ENCODE results near the gene ZNF653.
"Not testable (repeated sequence)": the region's sequence is repeated elsewhere in the genome, so short reads cannot be mapped to it uniquely, and the experiment has no call there.

Gene ZNF653

DNA sequence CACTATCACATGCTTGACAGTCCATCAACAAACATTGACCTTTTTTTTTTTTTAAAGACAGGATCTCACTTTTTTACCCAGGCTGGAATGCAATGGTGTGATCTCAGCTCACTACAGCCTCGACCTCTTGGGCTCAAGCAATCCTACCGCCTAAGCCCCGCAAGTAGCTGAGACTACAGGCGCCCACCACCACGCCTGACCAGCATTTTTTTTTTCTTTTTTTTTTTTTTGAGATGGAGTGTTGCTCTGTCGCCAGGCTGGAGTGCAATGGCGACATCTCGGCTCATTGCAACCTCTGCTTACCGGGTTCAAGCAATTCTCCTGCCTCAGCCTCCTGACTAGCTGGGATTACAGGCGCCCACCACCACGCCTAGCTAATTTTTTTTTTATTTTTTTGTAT, 46.7 kb downstream of the ZNF653 start:
- not testable (repeated sequence) for FAIRE-seq; DNase-seq (ENCODE audit: extremely low spot score, insufficient read length, low read depth)

DNA sequence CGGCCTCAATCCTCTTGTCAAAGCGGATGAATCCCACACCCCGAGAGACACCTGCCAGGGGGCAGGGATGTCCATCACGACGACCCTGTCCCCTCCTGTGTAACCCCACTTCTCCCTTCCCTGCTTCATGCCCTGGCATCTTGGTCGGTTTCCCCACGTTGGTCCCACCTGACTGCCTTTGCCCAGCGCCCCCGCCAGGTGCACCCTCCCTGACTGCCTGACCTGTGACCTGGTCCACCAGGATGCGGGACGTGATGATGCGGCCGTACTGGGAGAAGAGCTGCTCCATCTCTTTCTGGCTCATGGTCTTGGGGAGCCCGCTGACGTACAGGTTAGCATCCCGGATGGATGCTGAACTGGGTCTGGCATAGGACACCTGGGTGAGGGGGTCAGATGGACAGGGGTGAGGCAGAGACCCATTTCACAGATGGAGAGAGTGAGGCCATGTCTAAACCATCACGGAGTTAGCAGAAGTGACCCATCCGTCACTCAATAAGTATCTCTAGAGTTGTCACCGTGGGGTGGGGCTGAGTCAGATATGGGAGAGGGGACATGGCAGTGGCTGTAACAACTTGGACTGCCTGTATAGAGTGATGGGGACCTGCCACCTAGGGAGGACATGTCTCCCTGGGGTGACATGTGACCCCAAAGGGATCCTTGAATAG, 47.3 kb downstream of the ZNF653 start:
- DNase-seq (ENCODE audit: extremely low spot score, insufficient read length, low read depth) (no peak), FAIRE-seq (no peak)

DNA sequence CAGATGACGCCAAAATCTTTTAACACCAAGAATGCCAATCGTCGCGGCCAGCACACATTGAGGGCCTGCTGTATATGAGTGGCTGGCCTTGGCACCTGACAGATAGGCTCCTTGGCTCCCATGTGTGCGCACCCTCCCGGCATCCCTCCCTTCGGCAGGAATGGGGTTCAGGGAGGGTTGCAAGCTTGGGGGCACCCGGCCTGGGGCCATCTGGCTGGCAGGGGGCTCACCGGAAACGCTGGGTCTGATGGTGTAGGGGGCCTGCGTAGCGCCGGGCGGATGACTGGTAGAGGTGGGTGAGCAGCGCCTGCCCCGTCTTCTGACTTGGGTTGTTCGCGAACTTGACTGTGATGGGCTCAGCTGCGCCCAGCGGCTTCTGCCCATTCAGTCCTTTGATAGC, 47.8 kb downstream of the ZNF653 start:
- FAIRE-seq, result no peak
- DNase-seq (ENCODE audit: extremely low spot score, insufficient read length, low read depth), result no peak

DNA sequence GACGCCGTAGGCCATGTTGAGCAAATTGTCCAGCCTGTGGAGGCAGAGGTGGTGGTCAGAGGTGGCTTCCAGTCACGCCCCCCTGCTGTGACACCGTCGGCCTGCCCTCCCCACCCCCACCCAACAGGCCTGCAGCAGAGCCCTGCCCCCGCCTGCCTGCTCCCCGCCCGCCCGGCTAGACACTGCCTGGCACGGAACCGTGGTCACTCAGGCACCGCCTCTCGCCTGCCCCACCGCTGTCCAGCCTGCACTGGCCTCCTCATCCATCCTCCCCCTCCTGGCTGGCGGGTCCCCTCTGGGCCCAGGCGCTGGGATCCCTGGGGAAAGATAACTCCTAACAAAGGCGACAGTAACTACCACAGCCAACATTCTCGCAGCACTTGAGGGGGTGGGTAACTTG, 48.5 kb downstream of the ZNF653 start:
- FAIRE-seq, result no peak

DNA sequence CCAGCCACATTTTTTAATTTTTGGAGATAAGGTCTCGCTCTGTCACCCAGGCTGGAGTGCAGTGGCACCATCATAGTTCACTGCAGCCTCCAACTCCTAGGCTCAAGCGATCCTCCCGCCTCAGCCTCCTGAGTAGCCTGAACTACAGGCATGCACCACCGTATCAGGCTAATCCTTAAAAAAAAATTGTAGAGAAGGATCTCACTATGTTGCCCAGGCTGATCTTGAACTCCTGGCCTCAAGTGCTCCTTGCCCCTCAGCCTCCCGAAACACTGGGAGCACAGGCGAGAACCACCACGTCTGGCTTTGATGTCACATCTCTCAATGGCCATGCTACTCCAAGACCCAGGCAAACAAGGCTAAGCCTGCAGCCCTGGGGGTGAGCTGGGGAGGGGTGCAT, 49.0 kb downstream of the ZNF653 start:
- no peak for FAIRE-seq
- no peak for DNase-seq (ENCODE audit: extremely low spot score, insufficient read length, low read depth)

More for the DNA sequence above, 48.5 kb downstream of the ZNF653 start:
- no peak for DNase-seq (ENCODE audit: extremely low spot score, insufficient read length, low read depth)

DNA sequence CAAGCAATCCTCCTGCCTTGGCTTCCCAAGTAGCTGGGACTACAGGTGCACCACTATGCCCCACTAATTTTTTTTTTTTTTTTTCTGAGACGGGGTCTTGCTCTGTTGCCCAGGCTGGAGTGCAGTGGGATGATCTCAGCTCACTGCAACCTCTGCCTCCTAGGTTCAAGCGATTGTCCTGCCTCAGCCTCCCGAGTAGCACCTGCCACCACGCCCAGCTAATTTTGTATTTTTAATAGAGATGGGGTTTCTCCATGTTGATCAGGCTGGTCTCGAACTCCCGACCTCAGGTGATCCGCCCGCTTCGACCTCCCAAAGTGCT, 50.4 kb downstream of the ZNF653 start:
- not testable (repeated sequence) for FAIRE-seq; DNase-seq (ENCODE audit: extremely low spot score, insufficient read length, low read depth)

DNA sequence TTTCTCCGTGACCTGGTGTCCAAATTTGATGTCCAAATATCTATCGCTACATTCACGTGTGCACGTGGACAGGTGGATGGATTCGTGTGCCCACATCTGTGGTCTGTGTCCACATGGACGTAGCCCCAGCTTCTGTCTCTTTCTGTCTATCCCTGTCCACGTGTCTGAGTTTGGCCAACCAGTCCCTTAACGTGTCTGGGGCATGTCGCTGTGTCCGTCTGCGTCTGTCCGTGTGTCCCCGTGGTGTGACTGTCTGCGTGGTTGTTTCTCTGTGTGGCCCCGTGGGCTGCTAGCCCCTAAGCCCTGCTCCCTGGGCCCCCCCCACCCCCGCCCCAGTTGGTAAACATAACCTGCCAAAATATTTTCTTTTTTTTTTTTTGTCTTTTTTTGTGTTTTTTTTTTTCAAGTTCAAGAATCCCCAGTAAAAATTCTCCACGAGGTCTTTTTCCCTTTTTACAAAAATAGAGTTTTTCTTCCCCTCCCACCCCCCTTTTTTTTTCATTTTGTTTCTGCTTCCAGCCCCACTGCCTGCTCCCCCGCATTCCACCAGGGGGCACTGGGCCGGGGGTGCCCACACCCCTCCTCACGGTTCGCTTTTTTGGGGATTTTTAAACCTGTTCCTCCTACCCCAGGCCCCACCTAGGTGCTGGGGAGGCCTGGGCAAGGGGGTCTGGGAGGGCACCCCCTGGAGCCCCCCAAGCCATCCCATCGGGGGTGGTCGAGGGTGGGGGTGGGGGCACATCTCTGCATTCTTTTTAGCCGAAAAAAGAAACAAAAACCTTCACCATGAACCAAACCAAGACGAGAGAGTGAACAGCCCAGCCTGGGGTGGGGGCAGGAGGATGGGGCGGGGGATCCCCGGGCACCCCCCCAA, 51.9 kb downstream of the ZNF653 start:
- no peak for DNase-seq (ENCODE audit: extremely low spot score, insufficient read length, low read depth)
- FAIRE-seq, result no peak

DNA sequence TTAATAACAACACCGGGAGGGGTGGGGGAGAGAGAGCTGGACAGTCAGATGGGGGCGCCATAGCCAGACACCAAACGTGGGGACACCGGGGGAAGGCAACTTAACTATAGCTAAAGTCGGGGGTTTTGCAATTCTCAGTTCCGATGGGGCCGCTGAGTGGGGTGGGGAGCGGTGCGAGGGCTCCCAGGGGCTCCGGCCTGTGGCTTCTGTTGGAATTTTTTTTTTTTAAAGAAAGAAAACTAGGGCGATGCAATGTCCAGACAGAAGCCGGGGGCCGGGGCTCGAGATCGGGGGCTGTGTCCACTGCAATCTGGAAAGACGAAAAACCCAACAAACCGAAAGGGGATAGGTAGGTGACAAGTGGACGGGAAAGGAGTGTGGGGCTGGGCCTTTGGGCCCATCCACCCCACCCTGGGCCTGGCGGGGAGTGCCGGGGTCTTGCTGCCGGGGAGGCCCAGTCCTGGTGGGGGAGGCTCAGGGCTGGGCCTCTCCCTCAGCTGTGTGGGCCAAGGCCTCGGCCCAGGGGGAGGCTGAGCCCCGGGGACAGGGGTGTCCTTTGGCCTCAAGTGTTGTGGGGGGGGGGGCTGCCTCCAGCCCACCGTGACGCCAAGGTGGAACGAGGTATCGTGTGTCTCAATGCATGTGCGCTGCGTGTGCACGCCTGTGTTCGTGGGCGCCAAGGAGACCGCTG, 52.9 kb downstream of the ZNF653 start:
- FAIRE-seq, result no peak
- DNase-seq (ENCODE audit: extremely low spot score, insufficient read length, low read depth), result no peak

DNA sequence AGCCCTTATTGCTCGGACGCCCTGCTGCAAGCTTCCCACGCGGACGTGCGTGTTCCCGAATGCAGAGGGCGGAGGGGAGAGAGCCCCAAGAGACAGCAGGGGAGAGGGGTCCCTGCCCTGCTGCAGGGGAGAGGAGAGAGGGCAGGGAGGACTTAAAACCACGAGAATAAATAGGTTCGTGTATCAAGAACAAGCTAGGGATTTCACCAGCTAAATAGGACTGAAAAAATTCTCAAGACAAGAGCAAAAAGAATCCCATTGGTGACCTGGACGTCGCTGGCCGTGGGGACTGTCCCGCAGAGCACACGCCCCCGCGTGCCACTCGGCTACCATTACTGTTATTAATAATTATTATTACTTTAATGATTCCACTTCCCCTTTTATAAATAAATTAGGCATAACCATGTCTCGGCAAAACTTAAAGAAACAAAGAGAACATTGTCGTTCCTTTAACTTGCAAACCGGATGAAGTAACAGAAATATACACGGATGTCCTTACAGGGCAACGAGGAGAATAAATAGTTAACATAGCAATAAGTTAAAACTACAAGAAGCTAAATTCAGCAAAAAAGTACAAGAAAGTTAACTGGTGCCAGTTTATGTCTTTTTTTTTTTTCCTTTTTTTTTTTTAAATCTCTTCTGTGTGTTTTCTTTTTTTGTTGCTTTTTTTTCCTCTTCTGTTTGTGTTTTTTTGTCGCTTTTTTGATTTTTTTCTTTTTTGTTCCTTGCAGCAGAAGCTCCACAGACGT, 53.6 kb downstream of the ZNF653 start:
- DNase-seq (ENCODE audit: extremely low spot score, insufficient read length, low read depth) (no peak), FAIRE-seq (peak; percentile 24)

DNA sequence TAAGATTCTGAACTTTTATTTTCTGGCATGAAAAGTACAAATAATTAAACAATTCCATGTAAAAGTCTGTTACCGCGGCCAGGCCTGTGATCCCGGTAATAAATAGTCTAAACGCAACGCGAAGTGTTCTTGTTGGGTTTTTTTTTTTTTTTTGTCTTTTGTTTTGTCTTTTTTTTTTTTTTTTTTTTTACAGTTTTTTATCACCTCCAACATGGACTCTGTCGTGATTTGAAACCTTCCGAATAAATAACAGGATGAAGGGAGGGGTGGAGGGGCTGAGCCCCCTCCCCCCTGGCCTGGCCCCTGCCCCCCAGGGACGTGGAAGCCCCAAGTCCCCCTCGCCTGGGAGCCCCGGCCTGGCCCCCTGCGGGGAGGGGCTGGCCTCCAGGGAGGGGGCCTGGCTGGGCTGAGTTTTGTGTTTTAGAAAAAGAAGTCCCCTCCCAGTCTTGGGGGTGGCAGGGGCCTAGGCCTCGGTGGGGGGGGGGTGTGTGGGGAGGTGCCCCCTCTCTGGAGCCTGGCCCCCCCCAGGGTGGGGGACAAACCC, 54.2 kb downstream of the ZNF653 start:
- no peak for FAIRE-seq
- no peak for DNase-seq (ENCODE audit: extremely low spot score, insufficient read length, low read depth)

DNA sequence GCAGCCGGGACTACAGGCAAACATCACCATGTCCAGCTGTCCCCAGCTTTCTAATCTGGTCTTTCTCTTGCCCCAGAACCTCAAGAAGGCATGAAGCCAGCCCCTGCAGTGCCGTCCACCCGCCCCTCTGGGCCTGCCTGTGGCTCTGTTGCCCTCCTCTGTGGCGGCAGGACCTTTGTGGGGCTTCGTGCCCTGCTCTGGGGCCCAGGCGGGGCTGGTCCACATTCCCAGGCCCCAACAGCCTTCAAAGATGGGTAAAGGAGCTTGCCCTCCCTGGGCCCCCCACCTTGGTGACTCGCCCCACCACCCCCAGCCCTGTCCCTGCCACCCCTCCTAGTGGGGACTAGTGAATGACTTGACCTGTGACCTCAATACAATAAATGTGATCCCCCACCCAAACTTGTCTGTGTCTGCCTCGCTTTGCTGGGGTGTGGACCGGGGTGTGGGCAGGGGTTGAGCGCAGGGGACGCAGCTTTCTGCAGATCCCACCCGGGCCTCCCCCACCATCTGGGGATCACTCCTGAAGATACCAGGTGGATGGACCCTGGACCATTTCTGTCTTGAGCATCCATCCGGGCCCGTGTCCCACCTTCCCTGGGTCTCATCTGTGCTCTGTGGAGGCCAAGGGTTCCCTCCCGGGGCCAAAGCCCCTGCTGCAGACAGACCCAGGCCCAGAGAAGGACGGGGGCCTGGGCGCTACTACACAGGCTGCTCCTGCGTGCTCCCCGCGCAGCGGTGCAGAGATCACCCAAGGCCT, 54.9 kb downstream of the ZNF653 start:
- no peak for FAIRE-seq
- no peak for DNase-seq (ENCODE audit: extremely low spot score, insufficient read length, low read depth)

DNA sequence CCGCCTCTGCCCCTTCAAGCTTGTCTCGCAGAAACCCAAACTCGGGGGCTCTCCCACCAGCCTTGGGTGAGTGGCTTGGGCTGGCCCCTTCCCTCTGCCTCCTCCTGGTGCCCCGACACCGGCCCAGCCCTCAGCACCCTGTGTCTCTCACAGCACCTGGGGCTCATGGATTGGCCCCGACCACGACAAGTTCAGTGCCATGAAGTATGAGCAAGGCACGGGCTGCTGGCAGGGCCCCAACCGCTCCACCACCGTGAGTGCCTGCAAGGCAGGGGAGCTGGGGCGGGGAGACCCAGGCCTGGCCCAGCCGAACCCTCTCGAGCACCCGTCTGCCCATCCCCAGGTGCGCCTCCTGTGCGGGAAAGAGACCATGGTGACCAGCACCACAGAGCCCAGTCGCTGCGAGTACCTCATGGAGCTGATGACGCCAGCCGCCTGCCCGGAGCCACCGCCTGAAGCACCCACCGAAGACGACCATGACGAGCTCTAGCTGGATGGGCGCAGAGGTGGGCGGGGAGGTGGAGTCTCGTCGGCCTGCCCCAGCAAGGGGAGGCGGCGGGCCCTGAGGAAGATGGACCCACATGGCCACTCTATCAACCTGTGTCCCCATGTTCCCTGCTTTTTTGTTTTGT, 56.6 kb downstream of the ZNF653 start:
- no peak for DNase-seq (ENCODE audit: extremely low spot score, insufficient read length, low read depth)
- FAIRE-seq, result no peak

DNA sequence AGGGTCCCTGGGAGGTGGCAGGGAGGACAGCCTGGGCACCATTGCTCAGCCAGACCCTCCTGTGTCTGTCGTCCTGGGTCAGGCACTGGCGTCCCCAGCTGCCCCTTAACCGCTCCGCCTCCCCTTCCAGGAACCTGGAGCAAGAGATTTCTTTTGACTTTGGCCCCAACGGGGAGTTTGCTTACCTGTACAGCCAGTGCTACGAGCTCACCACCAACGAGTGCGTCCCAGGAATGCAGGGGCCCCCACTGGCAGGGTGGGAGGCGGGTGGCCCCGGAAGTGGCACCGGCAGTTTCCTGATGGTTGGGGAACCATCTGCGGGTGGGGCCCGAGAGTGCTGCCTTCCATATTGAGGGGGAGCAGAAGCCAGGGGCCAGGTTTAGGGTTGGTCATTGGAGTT, 57.2 kb downstream of the ZNF653 start:
- FAIRE-seq, result no peak
- DNase-seq (ENCODE audit: extremely low spot score, insufficient read length, low read depth), result no peak

DNA sequence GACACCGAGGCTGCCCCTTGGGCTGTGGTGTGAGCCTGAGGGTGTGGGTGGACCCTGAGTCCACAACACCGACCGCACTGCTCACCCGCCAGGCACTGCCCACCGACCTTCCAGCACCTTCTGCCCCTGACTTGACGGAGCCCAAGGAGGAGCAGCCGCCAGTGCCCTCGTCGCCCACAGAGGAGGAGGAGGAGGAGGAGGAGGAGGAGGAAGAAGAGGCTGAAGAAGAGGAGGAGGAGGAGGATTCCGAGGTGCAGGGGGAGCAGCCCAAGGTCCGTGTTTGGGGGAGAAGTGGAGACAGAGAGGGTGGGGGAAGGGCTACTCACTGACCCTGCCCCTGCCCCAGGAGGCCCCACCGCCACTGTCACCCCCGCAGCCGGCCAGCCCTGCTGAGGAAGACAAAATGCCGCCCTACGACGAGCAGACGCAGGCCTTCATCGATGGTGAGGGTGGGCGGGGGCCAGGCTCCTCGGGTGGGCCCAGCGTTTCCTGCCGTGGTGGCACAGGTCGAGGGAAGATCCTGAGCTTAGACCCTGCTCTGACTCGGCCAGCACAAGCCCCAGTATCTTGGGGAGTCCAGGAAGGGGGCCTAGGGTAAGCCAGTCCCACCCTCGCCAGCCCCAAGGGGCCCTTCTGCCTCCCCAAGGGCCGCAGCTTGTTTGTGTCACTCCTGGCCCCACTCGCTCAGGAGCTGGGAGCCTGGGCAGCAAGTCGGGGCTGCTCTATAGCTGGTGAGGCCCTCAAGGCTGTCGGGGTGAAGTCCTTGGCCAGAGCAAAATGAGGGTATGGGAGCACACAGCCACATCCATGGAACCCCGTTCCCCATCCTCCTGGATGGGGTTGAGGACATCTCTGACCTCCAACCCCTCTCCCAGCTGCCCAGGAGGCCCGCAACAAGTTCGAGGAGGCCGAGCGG, 58.0 kb downstream of the ZNF653 start:
- no peak for DNase-seq (ENCODE audit: extremely low spot score, insufficient read length, low read depth)
- no peak for FAIRE-seq

DNA sequence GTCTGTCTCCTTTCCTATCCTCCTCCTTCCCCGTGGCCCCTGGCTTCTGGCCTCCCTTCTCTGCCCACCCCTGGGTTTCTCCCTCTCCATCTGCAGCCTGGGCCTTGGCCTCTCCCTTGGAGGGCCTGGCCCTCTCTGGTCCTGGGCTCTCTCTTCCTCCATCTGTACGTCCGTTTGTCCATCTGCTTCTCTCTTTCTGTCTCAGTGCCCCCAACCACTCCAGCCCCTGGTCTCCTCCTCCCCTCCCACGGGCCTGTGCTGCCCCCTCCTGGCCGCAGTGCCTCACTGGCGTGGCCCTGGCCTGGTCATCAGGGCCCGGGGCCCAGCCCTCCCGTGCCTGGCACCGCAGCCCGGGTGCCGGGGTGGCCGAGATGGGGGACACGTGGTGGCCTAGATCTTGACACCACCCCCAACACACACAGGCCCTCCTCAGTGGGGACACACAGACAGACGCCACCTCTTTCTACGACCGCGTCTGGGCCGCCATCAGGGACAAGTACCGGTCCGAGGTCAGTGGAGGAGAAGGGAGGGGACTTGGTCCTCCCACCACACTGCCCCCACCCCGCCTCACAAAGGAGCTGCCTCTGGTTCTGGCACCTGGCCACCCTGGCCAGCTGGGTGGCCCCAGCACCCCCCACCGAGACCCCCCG, 58.9 kb downstream of the ZNF653 start:
- DNase-seq (ENCODE audit: extremely low spot score, insufficient read length, low read depth) (no peak), FAIRE-seq (no peak)

DNA sequence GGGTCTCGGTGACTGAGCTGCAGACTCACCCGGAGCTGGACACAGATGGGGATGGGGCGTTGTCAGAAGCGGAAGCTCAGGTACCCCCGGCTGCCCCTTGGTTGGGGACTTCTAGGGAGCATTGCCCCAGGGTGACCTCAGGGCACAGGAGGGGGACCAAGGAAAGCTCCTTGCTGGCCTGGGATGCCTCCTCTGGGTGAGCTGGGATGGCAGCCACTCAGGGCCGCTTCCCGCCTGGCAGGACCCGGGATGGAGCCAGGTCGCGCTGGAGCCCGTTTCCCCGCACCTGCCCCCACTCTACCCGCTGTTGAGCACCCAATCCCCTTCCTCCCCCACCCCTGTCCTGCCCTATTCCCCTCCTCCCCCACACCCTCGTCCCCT, 59.4 kb downstream of the ZNF653 start:
- DNase-seq (ENCODE audit: extremely low spot score, insufficient read length, low read depth) (no peak), FAIRE-seq (no peak)

DNA sequence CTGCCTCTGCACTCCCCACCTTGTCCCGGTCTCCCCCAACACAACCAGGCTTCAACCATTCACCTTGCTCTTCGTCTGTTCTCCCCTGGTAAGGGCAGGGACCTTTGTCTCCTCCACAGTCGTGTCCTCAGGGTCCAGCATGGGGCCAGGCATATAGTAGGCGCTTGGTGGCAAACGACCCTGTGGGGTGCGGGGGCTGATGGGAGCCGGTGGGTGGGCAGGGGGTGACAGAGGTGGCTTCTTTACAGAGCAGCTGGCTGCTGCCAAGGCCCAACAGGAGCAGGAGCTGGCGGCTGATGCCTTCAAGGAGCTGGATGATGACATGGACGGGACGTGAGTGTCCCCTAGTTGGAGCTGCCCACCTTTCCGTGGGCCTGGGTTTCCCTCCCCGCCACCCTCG, 60.5 kb downstream of the ZNF653 start:
- DNase-seq (ENCODE audit: extremely low spot score, insufficient read length, low read depth) (no peak), FAIRE-seq (no peak)

DNA sequence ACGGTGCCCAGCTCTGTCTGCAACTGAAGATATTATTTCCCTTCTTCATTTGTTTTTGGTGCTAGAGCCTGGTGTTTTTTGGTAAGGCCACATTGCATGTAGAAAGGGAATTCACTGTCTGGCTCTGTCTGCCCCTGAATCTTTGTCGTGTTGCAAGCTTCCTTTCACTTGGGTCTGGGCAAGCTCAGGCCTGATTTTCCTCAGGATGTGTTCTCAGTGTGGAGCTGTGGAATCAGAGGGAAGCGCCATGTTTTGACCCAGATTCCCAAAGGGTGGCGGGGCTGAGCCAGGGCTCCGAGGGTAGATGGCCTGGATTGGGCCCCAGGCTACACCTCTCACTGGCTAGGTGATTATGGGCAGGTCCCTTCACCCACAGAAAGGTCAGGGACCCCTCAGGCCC, 61.6 kb downstream of the ZNF653 start:
- DNase-seq (ENCODE audit: extremely low spot score, insufficient read length, low read depth), result no peak
- no peak for FAIRE-seq
